Chondrocyte (in vitro differentiated cells): ENCODE measurements around the gene HOXC11. TPM values are rescaled to one million over a fixed set of nuclear protein-coding genes. Genes with fewer than 3 reads are reported as not detected.

Source experiments
- DNase-seq: peaks from one replicate; pipeline ENCODE4 v3.0.0; 2021; ENCODE audit warnings: mixed read lengths, low spot score
- H3K27ac Mint-ChIP-seq: one replicate; pipeline ENCODE4 v1.8.0; 2021; ENCODE audit warnings: mild to moderate bottlenecking, moderate library complexity, mixed read lengths; ENCODE audit not compliant: unreplicated experiment
- H3K27me3 Mint-ChIP-seq: 2 replicates; pipeline ENCODE4 v1.8.0; 2021; ENCODE audit warnings: low read depth, mixed read lengths
- H3K36me3 Mint-ChIP-seq: 2 replicates; pipeline ENCODE4 v1.8.0; 2021; ENCODE audit warnings: low read depth, mixed read lengths
- H3K4me1 Mint-ChIP-seq: 2 replicates; pipeline ENCODE4 v1.8.0; 2021; ENCODE audit warnings: low read depth, mild to moderate bottlenecking, mixed read lengths
- H3K4me3 Mint-ChIP-seq: one replicate; pipeline ENCODE4 v1.8.0; 2021; ENCODE audit warnings: mild to moderate bottlenecking, moderate library complexity, mixed read lengths; ENCODE audit not compliant: unreplicated experiment
- H3K9me3 Mint-ChIP-seq: 2 replicates; pipeline ENCODE4 v1.8.0; 2021; ENCODE audit warnings: low read depth, mixed read lengths
- CTCF ChIP-seq: fragments of 200-600 bp; sonication (generic); IDR thresholded peaks from 2 replicates; pipeline ENCODE4 v1.5.0; 2021; ENCODE audit warnings: antibody characterized with exemption, mild to moderate bottlenecking, moderate library complexity
- total RNA-seq: library from RNA; stranded (reverse); gene quantifications from 3 replicates; pipeline ENCODE4 v1.2.1, GENCODE V29; 2021

The HOXC11 gene
- total RNA-seq, 1 donor from 2014 or later, result not detected

GRCh38 chr12:53953831-53954693 is 18.9 kb upstream of the HOXC11 start:
- Mint-ChIP-seq H3K36me3 (peaks cover 8% of the 10 kb centered on the region), H3K9me3 (no peaks in the 10 kb centered on the region), H3K27ac (no peak overlapping the region), H3K27me3 (peaks cover 83% of the 10 kb centered on the region), H3K4me3 (no peak overlapping the region), H3K4me1 (peaks cover 8% of the 10 kb centered on the region)
- DNase-seq, result no peak
- no peak for TF ChIP-seq CTCF

GRCh38 chr12:53954694-53955035 is 18.3 kb upstream of the HOXC11 start, which contains the start of gene HOXC12:
Gene HOXC12, plus strand, starts transcription at chr12:53954903. Its CDS starts 27 bp downstream, at chr12:53954930.
- no peak within 1 kb of the TSS for H3K27ac Mint-ChIP-seq
- no peak for DNase-seq
- H3K36me3 Mint-ChIP-seq, result peaks cover 10% of the 10 kb centered on the region
- TF ChIP-seq CTCF, result no peak
- peaks cover 8% of the 10 kb centered on the region for H3K4me1 Mint-ChIP-seq
- no peak within 1 kb of the TSS for H3K4me3 Mint-ChIP-seq
- peaks cover 84% of the 10 kb centered on the region for H3K27me3 Mint-ChIP-seq
- H3K9me3 Mint-ChIP-seq, result no peaks in the 10 kb centered on the region

GRCh38 chr12:53955036-53955775 is 17.7 kb upstream of the HOXC11 start:
- Mint-ChIP-seq H3K27ac (no peak overlapping the region), H3K36me3 (peaks cover 13% of the 10 kb centered on the region), H3K27me3 (peaks cover 84% of the 10 kb centered on the region), H3K4me3 (no peak overlapping the region), H3K4me1 (peaks cover 8% of the 10 kb centered on the region), H3K9me3 (no peaks in the 10 kb centered on the region)
- no peak for DNase-seq
- TF ChIP-seq CTCF, result no peak

- no peak overlapping the region for H3K27ac Mint-ChIP-seq
- no peaks in the 10 kb centered on the region for H3K9me3 Mint-ChIP-seq
- peaks cover 83% of the 10 kb centered on the region for H3K27me3 Mint-ChIP-seq
- no peak overlapping the region for H3K4me3 Mint-ChIP-seq
- no peak for TF ChIP-seq CTCF
- DNase-seq, result no peak
- H3K36me3 Mint-ChIP-seq, result peaks cover 17% of the 10 kb centered on the region
- peaks cover 8% of the 10 kb centered on the region for H3K4me1 Mint-ChIP-seq
Measured at GRCh38 chr12:53955776-53956250, 17.1 kb upstream of the HOXC11 start.

GRCh38 chr12:53956251-53956887 is 16.6 kb upstream of the HOXC11 start:
- Mint-ChIP-seq H3K4me1 (peaks cover 8% of the 10 kb centered on the region), H3K9me3 (no peaks in the 10 kb centered on the region), H3K36me3 (peaks cover 17% of the 10 kb centered on the region), H3K27me3 (peaks cover 82% of the 10 kb centered on the region), H3K27ac (no peak overlapping the region), H3K4me3 (no peak overlapping the region)
- no peak for TF ChIP-seq CTCF
- no peak for DNase-seq
